Stomach (tissue), 9 donors: Measurements from ENCODE around the gene TFIP11. TPM values are rescaled to one million over a fixed set of nuclear protein-coding genes. Genes with fewer than 3 reads are reported as not detected.

ENCODE experiments used
- DNase-seq, 2 donors: peaks; one replicate each; pipeline versions ENCODE4 v3.0.0 to v3.0.0-alpha.2; 2013 to 2019
- H3K27ac ChIP-seq, 5 donors: fragments of 200-600 bp in 4 of 5; sonication (generic) in 4 of 5; one replicate each; pipeline ENCODE4 v1.5.1; 2013 to 2019; ENCODE audit warnings: mild to moderate bottlenecking in 1 of 5, moderate library complexity in 1 of 5
- H3K27me3 ChIP-seq, 3 donors: fragments of 200-600 bp; sonication (generic); one replicate each; pipeline ENCODE4 v1.5.1; 2017 to 2019; ENCODE audit warnings: mixed run types in 1 of 3
- H3K36me3 ChIP-seq, 4 donors: fragments of 200-600 bp; sonication (generic); 1 replicate in 3 of 4; 2 replicates in 1 of 4; pipeline ENCODE4 v1.5.1; 2016 to 2019
- H3K4me1 ChIP-seq, 4 donors: fragments of 200-600 bp; sonication (generic); one replicate each; pipeline ENCODE4 v1.5.1; 2016 to 2019
- H3K4me3 ChIP-seq, 4 donors: fragments of 200-600 bp; sonication (generic) in 3 of 4; one replicate each; pipeline ENCODE4 v1.5.1; 2016 to 2019; ENCODE audit warnings: mild to moderate bottlenecking in 1 of 4
- H3K9me3 ChIP-seq, 4 donors: fragments of 200-600 bp; sonication (generic); one replicate each; pipeline ENCODE4 v1.5.1; 2016 to 2019
- EP300 ChIP-seq: sonication (generic); formaldehyde crosslinking; IDR thresholded peaks from one replicate; pipeline ENCODE4 v1.6.1; 2017; ENCODE audit warnings: antibody characterized with exemption
- POLR2A ChIP-seq, 4 donors: fragments of 450-650 bp; IDR thresholded peaks; one replicate each; pipeline ENCODE4 v1.6.1; 2016; ENCODE audit warnings: antibody characterized with exemption in 4 of 4, control low read depth in 2 of 4, mild to moderate bottlenecking in 1 of 4, moderate library complexity in 1 of 4
- POLR2AphosphoS5 ChIP-seq, 3 donors: sonication (generic); formaldehyde crosslinking; IDR thresholded peaks; one replicate each; pipeline ENCODE4 v1.6.1; 2016; ENCODE audit warnings: antibody characterized with exemption in 3 of 3
- WGBS, 5 donors: extraction: QIAGEN DNeasy Blood & Tissue Kit in 3 of 5; methylation state at CpG; one replicate each; pipeline versions ENCODE4 v1.1.5 to v1.1.7; 2013 to 2018; 5-methylcytosine and 5-hydroxymethylcytosine counted together
- intact Hi-C: fragments of 100-400 bp; cut with DNase I; formaldehyde crosslinking; loops from one replicate; pipeline ENCODE4 v1.15.1; 2023; ENCODE audit warnings: low total_unique reads
- polyA plus RNA-seq, 3 donors: library from polyadenylated mRNA; stranded (reverse); fragments of 200-250 nt; gene quantifications; one replicate each; pipeline ENCODE4 v1.2.3, GENCODE V29; 2013
- total RNA-seq, 5 donors: library from RNA; depleted of rRNA; stranded (reverse); fragments of >200 nt; gene quantifications; one replicate each; pipeline versions ENCODE4 v1.1.0 to v1.2.3, GENCODE V29; 2014 to 2016
- TF ChIP-seq, protein P1 (sequence below), 7 experiments: fragments of 450-650 bp in 4 of 7; fragments of 200-600 bp in 3 of 7; sonication (generic) in 3 of 7; IDR thresholded peaks; one replicate each; pipeline ENCODE4 v1.5.1; 2016 to 2019; ENCODE audit warnings: antibody characterized with exemption in 7 of 7, control low read depth in 2 of 7, mild to moderate bottlenecking in 1 of 7
- donor health status: healthy with polysubstance abuse.
- donor health status: Bipolar disorder and iron deficiency.
- donor health status: healthy.

Gene TFIP11
- total and polyA plus RNA-seq, 8 donors: 11.6 to 48.7 (median 22.3) TPM

DNA sequence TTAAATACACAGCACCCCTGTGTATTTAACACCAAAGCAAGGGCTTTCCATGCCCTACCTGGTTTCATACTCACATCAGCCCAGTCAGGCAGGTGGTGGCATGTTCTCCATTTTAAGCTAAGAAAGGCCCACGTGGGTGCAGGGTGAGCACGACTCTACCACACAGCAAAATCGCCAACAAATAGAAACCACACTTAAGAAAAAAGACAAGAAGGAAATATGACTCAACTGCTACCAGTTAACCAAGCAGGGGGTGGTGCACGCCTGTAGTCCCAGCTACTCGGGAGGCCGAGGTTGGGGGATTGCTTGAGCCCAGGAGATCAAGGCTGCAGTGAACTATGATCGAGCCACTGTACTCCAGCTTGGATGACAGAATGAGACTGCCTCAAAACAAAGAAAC, 35.2 kb upstream of the TFIP11 start:
- H3K27ac ChIP-seq: no peak overlapping the region
- H3K36me3 ChIP-seq: peaks cover 0 to 5% (median 2%) of the 10 kb centered on the region in 4 donors
- H3K27me3 ChIP-seq: no peaks in the 10 kb centered on the region
- 75 to 87% (median 82%) methylated on average over 7 of the region's 7 CpGs for WGBS, 5 donors
- intact Hi-C loops: no loop called here
- DNase-seq: no peak
- no peak for TF ChIP-seq POLR2AphosphoS5 (IDR thresholded peaks at IDR 0.05)
- TF ChIP-seq POLR2A (IDR thresholded peaks at IDR 0.05): no peak
- TF ChIP-seq, protein P1, sequence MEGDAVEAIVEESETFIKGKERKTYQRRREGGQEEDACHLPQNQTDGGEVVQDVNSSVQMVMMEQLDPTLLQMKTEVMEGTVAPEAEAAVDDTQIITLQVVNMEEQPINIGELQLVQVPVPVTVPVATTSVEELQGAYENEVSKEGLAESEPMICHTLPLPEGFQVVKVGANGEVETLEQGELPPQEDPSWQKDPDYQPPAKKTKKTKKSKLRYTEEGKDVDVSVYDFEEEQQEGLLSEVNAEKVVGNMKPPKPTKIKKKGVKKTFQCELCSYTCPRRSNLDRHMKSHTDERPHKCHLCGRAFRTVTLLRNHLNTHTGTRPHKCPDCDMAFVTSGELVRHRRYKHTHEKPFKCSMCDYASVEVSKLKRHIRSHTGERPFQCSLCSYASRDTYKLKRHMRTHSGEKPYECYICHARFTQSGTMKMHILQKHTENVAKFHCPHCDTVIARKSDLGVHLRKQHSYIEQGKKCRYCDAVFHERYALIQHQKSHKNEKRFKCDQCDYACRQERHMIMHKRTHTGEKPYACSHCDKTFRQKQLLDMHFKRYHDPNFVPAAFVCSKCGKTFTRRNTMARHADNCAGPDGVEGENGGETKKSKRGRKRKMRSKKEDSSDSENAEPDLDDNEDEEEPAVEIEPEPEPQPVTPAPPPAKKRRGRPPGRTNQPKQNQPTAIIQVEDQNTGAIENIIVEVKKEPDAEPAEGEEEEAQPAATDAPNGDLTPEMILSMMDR (IDR thresholded peaks at IDR 0.05): no peak
- TF ChIP-seq EP300: no peak
- peaks cover 0 to 8% (median 0%) of the 10 kb centered on the region in 4 donors for H3K4me1 ChIP-seq
- H3K9me3 ChIP-seq: no peaks in the 10 kb centered on the region
- H3K4me3 ChIP-seq: no peak overlapping the region

DNA sequence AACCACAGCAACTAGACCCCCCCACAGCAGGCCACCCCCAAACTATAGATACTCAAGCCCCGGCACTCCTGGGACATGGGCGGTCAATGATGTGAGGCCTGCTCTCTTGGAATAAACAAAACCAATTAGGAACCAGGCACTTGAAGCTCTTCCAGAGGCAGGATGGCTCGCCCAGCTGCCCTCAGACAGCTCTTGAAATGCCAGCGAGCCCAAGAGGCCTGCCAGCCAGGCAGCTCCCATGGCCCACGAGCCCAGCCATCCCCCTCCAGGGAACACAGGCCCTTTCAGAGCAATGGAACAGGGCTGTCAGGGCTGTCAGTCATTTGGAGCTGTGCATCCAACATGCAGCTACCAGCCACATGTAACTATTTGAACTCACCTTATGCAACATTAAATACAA, 34.0 kb upstream of the TFIP11 start:
- 74 to 94% (median 82%) methylated on average over 2 to 5 of the region's 5 CpGs for WGBS, 5 donors
- peaks cover 0 to 12% (median 6%) of the 10 kb centered on the region in 4 donors for H3K36me3 ChIP-seq
- peaks cover 0 to 8% (median 0%) of the 10 kb centered on the region in 4 donors for H3K4me1 ChIP-seq
- H3K4me3 ChIP-seq: no peak overlapping the region
- no peak overlapping the region for H3K27ac ChIP-seq
- DNase-seq: no peak
- TF ChIP-seq POLR2AphosphoS5 (IDR thresholded peaks at IDR 0.05): no peak
- no peak for TF ChIP-seq EP300
- TF ChIP-seq, protein P1 (IDR thresholded peaks at IDR 0.05): no peak
- no peak for TF ChIP-seq POLR2A (IDR thresholded peaks at IDR 0.05)
- intact Hi-C loops: no loop called here
- no peaks in the 10 kb centered on the region for H3K27me3 ChIP-seq
- no peaks in the 10 kb centered on the region for H3K9me3 ChIP-seq

DNA sequence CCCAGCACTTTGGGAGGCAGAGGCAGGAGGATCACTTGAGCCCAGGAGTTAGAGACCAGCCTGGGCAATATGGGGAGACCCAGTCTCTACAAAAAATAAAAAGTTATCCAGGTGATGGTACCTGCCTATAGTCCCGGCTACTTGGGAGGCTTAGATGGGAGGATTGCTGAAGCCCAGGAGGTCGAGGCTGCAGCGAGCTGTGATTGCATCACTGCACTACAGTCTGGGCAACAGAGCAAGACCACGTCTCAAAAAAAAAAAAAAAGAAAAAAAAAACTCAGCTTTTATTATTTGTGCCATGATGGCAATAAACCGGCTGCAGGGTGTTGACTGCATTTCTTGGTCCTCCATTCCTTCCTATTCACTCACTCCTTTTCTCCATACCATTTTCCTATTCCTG, 33.6 kb upstream of the TFIP11 start:
- H3K4me1 ChIP-seq: peaks cover 0 to 8% (median 0%) of the 10 kb centered on the region in 4 donors
- H3K27ac ChIP-seq: no peak overlapping the region
- intact Hi-C loops: no loop called here
- no peaks in the 10 kb centered on the region for H3K27me3 ChIP-seq
- H3K36me3 ChIP-seq: peaks cover 0 to 16% (median 11%) of the 10 kb centered on the region in 4 donors
- no peak for TF ChIP-seq POLR2AphosphoS5 (IDR thresholded peaks at IDR 0.05)
- TF ChIP-seq, protein P1 (IDR thresholded peaks at IDR 0.05): no peak
- no peak for TF ChIP-seq POLR2A (IDR thresholded peaks at IDR 0.05)
- TF ChIP-seq EP300: no peak
- WGBS, 5 donors: 84 to 91% (median 87%) methylated on average over 5 of the region's 5 CpGs
- no peak for DNase-seq
- no peak overlapping the region for H3K4me3 ChIP-seq
- H3K9me3 ChIP-seq: no peaks in the 10 kb centered on the region

DNA sequence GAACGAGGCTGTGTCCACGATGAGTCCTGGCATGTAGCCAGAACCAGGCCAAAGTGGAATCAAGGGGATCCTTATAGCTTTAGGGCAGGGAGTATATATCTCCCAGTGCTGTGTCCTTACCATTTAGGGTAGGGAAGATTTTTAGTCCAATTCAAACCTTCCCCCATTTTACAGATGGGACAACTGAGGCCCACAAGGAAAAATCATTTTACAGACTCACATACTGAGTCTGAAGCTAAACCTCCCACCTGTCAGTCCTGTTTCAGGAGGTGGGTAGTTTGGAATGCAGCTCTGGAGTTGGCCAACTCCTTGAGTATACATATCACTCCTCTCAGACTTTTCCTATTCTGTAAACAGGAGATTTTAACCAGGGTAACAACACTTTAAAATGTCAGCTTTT, 33.1 kb upstream of the TFIP11 start:
- no peak for DNase-seq
- Histone ChIP-seq H3K4me1 (peaks cover 0 to 8% (median 0%) of the 10 kb centered on the region in 4 donors), H3K4me3 (no peak overlapping the region), H3K36me3 (peaks cover 0 to 21% (median 15%) of the 10 kb centered on the region in 4 donors), H3K27me3 (no peaks in the 10 kb centered on the region), H3K9me3 (no peaks in the 10 kb centered on the region), H3K27ac (no peak overlapping the region)
- intact Hi-C loops: no loop called here
- WGBS, 5 donors: 63 to 80% (median 67%) methylated on average over 2 of the region's 2 CpGs
- TF ChIP-seq EP300 (no peak), POLR2AphosphoS5 (IDR thresholded peaks at IDR 0.05) (no peak), POLR2A (IDR thresholded peaks at IDR 0.05) (no peak)
- TF ChIP-seq, protein P1 (IDR thresholded peaks at IDR 0.05): no peak
